GM19455 (cell line): Measurements from ENCODE around the gene MAP3K20.
"Not testable (repeated sequence)": the region's sequence is repeated elsewhere in the genome, so short reads cannot be mapped to it uniquely, and the experiment has no call there.

ENCODE experiments used
- ATAC-seq: cut with Tn5 transposase; IDR thresholded peaks from one replicate; pipeline ENCODE4 v1.9.1; 2021; ENCODE audit not compliant: unreplicated experiment

The MAP3K20 gene

DNA sequence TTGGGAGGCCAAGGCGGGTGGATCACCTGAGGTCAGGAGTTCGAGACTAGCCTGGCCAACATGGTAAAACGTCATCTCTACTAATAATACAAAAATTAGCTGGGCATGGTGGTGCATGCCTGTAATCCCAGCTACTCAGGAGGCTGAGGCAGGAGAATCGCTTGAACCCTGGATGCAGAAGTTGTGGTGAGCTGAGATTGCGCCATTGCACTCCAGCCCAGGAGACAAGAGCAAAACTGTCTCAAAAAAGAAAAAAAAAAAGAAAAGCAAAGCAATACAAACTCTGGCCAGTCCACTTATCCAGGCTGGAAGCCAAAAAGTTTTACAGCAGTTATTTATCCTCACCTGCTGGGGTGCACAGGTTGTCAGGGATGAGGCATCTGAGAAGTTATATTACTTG is 186.7 kb downstream of the MAP3K20 start:
- ATAC-seq: not testable (repeated sequence)

DNA sequence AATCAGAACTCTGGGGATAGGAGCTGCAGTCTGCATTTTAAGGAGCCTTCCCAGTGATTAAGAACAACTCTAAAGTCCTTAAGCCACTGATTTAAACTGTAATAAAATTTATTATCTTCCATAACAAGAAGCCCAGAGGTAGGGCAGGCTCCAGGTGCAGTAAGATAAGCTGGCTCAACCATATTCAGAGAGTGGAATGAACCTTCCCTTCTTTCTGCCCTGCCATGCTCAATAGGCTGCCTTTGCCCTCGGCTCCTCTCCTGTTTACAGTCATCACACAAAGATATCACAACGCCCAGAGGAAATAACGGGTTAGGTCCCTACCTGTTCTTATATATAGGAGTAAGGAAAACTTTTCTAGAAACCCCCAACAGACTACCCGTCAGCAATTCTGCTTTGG is 188.5 kb downstream of the MAP3K20 start:
- ATAC-seq: no peak

DNA sequence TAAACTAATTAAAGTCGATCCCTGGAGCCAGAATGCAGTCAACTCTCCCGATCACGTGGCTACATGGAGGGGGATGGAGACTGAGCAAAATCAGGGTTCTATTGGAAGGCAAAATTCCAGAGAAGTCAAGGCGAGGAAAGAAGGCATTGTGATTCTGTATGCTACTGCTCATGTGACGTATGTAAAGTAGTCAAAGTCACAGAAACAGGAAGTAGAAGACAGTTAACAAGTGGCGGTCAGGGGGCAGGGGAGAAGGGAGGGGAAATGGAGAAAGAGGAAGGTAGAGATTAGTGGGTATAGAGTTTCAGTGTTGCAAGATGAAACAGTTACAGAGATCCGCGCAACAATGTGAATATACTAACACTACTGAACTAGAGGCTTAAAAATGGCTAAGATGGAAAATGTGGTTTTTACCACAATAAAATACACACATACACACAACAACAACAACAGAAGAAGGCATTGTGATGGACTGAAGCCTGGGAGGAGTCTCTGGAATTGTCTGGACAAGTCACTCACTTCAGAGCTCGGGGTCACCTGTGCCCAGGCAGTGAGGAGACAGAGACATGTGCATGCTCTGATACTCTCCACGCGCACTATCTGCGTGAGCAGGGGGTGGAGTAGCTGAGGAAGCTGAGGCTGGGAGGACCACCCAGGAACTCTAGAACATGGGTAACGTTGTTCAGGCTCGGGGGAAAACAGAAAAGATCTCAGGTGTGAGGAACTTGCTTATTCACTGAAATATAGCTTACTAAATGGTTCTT is 189.1 kb downstream of the MAP3K20 start:
- peak; percentile 97 for ATAC-seq

DNA sequence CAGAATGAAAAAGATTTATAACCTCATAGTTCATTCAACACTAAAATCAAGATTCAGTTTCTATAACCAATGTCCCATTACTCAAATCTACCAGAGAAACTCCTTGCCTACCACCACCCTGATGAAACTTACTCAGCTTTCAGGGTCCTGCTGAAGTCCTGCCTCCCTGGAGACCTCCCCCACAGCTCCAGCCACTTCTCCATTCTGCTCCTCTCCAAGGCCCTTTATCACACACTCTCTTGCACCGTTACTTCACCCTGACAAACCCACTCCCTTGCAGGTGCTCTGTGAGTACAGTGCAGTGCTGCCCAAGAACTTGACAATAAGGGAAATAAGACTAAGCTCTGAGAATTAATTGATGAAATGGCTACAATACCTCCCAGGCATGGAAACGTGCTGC is 195.5 kb downstream of the MAP3K20 start:
- ATAC-seq: no peak

DNA sequence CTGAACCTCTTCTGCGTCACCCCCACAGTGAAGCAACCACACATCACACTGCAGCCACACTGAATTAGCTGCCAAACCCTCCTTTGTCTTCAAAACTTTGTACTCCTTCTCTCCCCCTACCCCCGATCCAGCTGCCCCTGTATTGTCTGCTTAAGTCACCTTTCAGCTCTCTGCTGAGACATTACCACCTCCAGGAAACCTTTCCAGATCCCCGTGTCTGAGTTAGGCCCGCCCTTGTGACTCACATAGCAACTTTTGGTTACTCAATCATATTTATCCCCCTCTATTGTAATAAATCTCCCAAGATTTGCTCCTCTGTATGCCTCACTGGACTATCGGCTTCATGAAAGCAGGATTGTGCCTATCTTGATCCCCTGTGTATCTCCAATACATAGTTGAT is 196.2 kb downstream of the MAP3K20 start:
- no peak for ATAC-seq

DNA sequence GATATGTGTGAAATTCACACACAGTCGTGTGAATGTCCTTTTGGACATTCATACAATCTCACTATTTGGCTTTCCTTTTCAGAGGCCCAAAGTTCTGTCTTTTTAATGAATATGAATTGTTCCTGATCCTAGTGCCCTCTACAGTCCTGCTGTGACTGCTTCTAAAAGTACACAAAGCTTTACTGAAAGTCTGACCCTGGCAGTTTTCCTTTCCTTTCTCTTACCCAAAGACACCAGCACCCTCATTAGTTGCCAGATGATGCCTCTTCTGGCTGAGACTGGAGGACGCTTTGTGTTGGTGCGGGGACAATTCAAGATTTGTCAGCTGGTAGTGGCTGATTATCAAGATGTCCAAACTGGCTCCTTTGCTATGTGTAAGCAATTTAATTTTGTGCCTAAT is 197.2 kb downstream of the MAP3K20 start:
- ATAC-seq: no peak

DNA sequence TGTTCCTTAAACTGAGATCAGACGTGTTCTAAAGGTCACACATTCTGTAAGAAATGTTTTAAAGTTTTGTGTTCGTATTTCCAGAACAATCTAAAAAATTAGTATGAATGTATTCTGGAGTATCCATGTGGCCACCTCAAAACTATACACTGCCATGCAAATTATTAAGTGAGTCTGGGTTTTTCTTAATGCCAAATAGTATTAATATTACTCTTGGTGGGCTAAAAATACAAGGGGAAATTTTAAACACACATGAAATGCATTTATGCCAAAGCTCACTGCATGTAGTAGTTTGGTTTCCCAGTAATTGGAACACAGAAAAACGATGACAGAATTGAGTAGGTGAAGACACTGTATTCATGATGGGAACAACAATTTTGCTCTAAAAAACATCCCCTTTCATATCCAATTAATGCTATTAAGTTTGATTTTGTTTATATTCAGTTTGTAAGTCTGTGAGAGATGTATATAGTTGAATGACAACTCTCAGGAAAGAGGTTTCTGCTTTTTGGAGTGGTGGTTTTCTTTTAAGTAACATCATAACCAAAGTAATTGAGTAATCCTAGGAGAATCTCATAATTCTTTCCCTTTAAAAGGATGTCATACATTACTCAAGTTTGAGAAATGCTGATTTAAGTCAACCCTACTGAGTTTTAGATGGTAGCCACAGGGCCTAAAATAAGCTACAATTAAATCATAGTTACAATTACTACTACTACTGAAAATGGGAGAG is 203.3 kb downstream of the MAP3K20 start:
- no peak for ATAC-seq

DNA sequence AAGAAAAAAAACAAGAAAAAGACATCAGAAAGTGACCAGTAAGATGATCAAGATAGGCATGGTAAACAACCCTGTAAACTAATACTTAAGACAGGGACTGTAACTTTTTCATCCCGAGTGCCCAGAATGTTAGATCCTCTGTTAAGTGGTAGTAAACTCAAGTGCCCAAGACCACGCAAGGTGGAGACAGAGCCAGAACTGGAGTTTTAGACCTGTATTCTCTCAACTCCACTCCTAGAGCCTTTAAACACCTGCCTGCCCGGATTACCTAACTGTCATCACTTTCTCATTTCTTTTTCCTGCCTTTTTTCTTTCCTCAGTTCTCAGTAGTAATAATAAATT is 203.9 kb downstream of the MAP3K20 start:
- ATAC-seq: no peak

DNA sequence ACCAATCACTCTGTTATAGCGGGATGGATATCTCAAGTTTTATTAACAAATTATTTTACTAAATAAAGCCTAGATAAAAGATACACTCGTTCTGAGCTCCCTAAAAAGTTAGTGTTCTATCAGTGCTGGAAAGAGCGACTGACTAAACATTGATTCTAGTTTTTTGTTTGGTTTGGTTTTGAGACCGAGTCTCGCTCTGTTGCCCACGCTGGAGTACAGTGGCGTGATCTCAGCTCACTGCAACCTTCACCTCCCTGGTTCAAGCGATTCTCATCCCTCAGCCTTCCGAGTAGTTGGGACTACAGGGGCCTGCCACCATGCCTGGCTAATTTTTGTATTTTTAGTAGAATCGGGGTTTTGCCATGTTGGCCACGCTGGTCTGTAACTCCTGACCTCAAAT is 205.2 kb downstream of the MAP3K20 start:
- ATAC-seq: no peak

DNA sequence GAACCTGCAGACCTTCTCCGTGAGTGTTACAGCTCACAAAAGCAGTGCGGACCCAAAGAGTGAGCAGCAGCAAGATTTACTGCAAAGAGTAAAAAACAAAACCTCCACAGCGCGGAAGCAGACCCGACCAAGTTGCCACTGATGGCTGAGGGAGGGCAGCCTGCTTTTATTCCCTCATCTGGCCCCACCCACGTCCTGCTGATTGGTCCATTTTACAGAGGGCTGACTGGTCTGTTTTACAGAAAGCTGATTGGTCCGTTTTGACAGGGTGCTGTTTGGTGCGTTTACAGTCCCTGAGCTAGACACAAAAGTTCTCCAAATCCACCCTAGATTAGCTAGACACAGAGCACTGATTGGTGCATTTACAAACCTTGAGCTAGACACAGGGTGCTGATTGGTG is 206.3 kb downstream of the MAP3K20 start:
- ATAC-seq: not testable (repeated sequence)

DNA sequence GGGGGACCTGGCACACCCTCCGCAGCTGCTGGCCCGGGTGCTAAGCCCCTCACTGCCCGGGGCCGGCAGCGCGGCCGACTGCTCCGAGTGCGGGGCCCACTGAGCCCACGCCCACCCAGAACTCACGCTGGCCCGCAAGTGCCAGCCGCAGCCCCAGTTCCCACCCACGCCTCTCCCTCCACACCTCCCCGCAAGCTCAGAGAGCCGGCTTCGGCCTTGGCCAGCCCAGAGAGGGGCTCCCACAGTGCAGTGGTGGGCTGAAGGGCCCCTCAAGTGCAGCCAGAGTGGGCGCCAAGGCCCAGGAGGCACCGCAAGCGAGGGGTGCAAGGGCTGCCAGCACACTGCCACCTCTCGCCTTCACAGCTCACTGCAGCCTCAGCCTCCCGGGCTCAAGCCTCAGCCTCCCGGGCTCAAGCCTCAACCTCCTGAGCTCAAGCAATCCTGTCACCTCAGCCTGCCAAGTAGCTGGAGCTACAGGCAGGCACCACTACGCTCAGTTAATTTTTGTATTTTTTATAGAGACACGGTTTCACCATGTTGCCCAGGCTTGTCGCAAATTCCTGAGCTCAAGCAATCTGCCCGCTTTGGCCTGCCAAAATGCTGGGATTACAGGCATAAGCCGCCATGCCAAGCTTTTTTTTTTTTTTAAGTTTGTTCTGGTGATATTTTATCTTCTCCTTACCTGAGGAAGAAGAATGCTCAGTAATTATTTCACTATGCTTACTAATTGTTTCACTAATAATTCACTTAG is 207.3 kb downstream of the MAP3K20 start:
- no peak for ATAC-seq

DNA sequence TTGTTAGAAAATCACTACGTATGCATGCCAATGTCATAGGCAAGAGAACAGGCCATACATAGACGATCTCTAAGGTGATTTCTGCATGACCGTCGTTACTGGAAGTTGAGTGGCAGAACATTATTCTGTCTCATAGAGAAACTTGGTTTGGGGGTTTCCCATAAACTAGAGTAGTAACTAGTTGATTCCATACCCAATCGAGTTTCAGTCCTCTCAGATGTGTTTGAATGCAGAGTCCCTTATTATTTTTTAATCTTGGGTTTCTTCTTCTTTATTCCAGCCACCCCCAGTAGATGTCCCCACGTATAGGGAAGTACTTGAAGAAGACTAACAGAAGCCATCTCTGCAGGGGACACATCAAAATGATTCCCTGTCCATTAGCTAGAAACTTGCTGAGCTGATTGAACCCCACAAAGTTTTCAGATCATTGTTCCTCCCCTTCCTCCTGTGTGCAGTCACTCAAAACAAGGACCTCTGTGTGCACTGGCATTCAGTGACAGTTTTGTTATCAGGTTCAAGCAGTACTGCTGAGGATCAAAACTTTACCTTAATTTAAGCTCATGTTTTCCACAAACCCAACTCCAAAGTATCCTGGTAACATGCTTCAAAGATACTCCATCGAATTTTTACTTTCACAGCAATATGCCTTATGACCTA is 210.6 kb downstream of the MAP3K20 start:
- peak; percentile 71 for ATAC-seq

DNA sequence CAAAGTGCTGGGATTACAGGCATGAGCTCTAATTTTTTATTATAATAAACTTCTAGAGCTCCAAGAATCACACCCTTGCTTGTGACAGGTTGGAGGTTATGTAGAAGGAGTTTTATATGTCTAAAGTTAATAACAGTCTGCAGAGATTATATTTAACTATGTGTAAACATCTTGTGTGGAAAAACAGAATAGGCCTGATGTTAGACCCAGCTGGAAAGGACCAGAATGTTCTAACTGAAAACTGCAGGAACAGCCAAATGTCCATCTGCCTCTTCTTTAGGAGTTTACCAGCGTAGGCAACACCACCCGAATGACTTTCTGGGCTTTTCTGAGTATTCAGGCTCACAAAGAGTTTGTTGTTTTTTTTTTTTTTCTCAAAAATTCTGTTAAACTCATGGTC is 211.9 kb downstream of the MAP3K20 start:
- ATAC-seq: no peak

DNA sequence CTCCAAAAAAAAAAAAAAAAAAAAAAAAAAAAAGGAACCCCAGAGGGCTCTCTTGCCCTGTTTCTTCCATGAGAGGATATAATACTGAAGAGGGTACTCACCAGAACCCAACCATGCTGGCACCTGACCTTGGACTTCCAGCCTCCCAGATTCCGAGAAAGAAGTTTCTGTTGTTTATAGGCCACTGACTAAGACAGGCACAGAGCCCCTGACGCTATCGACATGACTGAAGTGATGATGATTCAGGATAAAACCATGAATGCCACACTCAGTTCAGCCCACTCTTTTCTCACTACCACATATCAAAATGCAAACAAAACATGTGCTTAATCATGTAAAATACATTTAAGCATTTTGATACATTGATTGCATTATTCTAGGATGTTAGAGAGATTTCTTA is 212.9 kb downstream of the MAP3K20 start:
- no peak for ATAC-seq

DNA sequence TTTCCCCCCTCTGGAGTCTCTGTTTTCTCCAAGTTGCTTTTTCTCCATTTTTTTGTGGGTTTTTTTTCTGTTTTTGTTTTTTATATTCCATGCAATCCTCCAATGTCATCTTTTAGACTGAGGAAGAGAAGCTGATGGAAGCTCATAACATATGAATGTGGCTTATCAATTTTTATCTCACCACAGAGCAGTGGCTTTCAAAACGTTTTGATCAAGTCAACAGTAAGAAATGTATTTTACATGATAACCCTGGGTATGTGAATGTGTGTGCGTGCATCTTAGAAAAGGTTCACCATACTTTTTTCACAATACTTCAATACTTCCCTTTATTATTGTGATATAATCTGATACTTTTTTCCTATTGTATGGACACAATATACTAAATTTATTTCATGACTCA is 214.4 kb downstream of the MAP3K20 start:
- no peak for ATAC-seq

DNA sequence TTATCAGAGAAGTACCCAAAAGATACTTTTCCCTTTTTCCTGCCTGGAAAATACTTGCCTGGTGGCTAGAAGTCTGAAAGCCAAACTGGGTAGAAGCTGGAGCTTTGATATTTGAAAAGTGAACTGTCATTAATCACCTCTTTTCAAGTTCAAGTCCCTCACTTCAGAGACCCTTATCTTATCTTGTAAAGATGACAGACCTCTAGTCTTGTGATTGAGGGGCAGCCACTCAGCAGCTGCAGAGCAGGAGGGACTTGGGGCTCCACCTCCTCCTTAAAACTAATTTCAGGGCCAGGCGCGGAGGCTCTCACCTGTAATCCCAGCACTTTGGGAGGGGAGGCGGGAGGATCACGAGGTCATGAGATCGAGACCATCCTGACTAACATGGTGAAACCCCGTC is 214.9 kb downstream of the MAP3K20 start:
- no peak for ATAC-seq

DNA sequence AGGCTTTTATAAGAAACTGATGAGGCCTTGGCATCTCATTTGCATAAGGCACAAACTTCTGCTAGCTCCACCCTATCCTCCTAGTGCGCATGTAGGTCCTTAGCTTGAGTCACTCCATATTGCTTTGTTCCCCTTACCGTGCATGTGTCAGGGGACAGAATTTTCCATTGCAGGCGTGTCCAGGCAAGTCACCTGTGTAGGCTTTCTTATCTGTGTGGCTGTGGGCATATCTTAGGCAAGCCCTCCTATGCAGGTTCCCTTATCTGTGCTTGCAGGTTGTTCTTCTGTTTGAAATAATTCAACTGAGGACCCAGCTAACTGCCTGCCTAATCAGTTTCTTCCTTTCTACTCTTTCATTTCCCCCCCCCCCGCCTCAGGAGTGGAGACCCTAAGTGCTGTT is 215.8 kb downstream of the MAP3K20 start:
- no peak for ATAC-seq

DNA sequence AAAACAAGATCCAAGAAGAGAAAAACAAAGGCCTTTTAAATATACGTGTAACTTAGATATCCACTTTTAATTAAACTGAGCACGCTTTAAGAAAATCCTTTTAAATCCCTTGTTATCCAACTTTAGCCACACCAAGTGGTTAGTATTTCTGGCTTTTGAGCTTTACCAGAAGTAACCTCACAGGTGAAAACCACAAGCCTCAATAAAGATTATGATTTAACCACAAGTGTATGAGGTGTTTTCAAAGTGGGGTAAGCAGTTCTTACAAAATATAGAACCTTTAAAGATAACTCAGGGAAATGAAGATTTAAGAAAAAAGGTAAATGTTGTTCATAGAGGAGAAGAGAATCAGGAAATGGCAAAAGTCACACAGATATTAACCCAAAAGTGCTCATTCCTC is 220.6 kb downstream of the MAP3K20 start:
- ATAC-seq: no peak

DNA sequence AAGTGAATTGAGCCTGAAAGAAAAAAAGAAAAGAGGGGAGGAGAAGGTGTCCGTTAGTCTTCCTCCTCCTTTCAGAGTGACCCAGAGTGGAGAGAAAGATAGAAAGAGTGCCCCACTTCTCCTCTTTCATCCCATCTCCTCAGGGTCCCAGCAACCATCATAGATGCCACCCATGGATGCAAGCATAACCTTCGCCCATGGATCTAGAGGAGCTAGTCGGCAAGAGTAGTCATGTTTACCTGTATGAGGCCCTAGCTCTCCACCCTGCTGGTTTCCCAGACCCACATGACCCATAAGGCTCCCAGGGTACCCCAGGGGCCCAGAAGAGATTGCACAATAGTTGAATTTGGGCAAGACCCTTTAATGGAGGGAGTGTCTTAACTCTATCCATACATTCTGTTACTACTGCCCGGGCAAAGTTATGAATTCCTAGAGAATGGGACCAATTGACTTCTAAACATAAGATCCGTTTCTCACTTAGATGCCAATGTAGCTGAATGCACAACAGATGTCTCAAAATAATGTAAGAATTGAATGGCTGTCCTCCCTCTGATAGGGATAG is 223.0 kb downstream of the MAP3K20 start:
- ATAC-seq: no peak

DNA sequence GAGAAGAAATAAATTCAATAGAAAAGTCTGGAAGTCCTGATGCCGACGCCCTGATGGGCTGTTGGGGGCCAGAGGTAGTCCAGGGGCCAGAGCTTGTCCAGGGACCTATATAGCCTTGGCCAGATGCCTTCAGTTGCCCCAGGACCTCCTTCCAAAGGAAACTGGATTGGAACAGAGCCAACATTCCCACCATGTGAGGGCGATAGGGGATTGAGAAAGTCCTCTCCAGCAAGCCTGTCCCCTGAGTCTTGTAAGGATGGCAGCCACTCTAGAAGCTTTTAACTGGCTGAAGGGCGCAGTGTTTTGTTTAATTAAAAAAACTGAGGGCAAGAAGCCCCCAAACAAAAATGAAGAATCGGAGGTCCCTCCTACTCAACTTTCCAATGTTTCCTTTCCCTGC is 224.1 kb downstream of the MAP3K20 start:
- ATAC-seq: no peak

DNA sequence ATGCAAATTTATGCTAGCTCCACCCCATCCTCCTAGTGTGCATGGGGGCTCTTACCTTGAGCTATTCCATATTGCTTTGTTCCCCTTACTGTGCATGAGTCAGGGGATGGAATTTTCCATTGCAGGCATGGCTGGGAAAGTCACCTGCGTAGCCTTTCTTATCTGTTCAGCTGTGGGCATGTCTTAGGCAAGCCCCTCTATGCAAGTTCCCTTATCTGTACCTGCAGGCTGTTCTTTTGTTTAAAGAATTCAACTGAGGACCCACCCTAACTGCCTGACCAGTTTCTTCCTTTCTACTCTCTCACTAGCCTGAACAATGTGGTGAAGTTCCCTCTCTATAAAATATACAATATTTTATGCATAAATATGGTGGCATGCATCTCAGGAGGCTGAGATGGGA is 224.8 kb downstream of the MAP3K20 start:
- no peak for ATAC-seq
